GM12801 (cell line): ENCODE measurements around the gene C5orf15.

Source experiments
- CTCF ChIP-seq: IDR thresholded peaks from one replicate; pipeline ENCODE4 v1.5.1; 2011; ENCODE audit warnings: control low read depth; ENCODE audit not compliant: insufficient read length; ENCODE audit errors: extremely low read depth

The C5orf15 gene

GRCh38 chr5:133998042-133998441 is 29.6 kb upstream of the C5orf15 start:
- no peak for TF ChIP-seq CTCF

- no peak for TF ChIP-seq CTCF
These were observed 28.3 kb upstream of the C5orf15 start for GRCh38 chr5:133996683-133997252.

- TF ChIP-seq CTCF: no peak
These were observed 27.6 kb upstream of the C5orf15 start for GRCh38 chr5:133995883-133996563.

GRCh38 chr5:133995341-133995740 is 26.9 kb upstream of the C5orf15 start:
- no peak for TF ChIP-seq CTCF

GRCh38 chr5:133994990-133995333 is 26.5 kb upstream of the C5orf15 start:
- no peak for TF ChIP-seq CTCF

- TF ChIP-seq CTCF: no peak
These were observed 26.0 kb upstream of the C5orf15 start for GRCh38 chr5:133994297-133994989.

- no peak for TF ChIP-seq CTCF
These were observed 24.9 kb upstream of the C5orf15 start for GRCh38 chr5:133993185-133993936.
